HG03095 (cell line): ENCODE results near the gene SERPINA5.
"Not testable (repeated sequence)": the region's sequence is repeated elsewhere in the genome, so short reads cannot be mapped to it uniquely, and the experiment has no call there.

Experiments used
- ATAC-seq: cut with Tn5 transposase; IDR thresholded peaks from one replicate; pipeline ENCODE4 v1.9.1; 2021; ENCODE audit warnings: moderate library complexity; ENCODE audit not compliant: unreplicated experiment

The SERPINA5 gene

DNA sequence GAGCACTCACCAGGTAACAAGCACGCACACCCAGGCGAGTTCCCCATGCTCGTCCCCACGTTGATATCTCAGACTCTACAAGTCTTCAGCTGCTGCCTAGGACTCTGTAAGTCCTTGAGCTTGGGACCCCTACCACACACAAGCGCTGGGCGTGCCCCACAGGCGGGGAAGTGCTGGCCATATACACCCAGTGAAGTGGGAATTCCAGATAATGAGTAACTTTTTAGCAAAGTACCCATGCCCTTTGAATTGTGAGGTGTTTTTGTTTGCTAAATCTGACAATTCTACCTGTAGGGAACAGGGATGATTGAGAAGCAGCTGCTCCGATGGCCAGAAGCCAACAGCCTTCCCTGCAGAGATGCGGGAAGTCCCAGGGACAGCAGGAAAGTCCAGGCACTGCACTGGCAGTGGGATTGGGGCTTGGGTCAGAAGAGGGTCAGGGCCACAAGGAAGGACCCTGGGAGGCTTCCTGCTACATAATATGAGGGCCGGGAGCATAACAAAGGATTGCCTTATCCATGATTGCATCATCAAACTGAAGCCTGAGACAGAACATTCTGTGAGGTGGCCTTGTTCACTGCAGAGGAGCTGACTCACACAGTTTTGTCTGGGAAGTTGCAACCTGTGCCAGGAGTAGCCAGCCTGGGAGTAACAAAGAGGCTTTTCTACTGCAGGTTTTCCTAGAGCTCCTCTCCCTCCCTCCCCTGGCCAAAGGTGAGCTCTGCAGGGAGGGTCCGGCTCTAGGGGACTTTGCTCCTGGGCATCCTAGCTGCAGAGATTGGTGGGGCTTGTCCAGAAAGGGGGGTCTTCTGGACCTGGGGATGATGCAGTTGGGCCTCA, 17.8 kb downstream of the SERPINA5 start:
- no peak for ATAC-seq

GRCh38 chr14:94599656-94600004, 18.4 kb downstream of the SERPINA5 start:
- no peak for ATAC-seq

- ATAC-seq: no peak
Measured at GRCh38 chr14:94600148-94600545, 18.9 kb downstream of the SERPINA5 start.

DNA sequence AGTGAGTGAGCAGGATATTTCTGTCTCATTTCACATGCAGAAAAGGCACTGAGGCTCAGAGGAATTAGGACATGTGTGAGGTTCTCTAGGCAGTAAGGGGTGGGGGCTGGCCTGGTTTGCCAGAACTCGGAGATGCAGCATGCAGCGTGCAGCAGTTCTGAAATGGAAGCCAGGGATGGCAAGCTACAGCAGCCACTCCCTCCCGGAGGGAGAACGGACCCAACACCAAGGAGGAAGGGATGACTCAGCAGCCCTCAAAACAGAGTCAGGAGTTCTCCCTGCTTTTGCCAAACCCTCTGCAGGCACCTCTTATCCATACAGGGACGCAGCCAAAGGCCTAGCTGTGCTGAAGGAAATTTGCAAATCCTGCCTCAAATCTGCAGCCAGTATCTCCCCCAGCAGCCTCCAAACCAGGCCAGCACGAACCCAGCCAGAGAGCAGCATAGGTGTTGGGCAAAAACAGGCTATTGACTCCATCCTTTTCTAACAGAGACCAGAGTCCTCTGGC, 20.7 kb downstream of the SERPINA5 start:
- no peak for ATAC-seq

DNA sequence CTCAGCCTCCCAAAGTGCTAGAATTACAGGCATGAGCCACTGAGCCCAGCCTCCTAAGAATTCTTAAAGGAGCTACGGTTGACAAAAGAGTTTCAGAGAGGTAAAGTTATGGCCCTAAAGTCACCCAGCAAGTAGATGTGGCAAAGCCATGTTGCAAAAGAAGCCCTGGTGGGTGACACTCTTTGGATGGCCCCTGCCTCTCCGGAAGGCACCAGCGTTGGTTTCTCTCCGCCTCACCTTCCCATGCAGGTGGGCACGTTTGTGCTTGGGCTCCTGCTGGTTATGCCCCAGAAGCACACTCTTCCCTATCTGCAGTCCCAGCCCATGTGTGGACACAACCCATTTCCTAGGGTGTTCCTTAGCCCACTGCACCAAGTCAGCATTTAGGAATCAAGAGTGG, 21.5 kb downstream of the SERPINA5 start:
- no peak for ATAC-seq

- ATAC-seq: no peak
Measured at GRCh38 chr14:94605361-94605760, 24.1 kb downstream of the SERPINA5 start.

DNA sequence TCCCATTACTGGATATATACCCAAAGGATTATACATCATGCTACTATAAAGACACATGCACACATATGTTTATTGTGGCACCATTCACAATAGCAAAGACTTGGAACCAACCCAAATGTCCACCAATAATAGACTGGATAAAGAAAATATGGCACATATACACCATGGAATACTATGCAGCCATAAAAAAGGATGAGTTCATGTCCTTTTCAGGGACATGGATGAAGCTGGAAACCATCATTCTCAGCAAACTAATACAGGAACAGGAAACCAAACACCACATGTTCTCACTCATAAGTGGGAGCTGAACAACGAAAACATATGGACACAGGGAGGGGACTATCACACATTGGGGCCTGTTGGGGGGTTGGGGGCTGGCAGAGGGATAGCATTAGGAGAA, 27.7 kb downstream of the SERPINA5 start:
- ATAC-seq: not testable (repeated sequence)

DNA sequence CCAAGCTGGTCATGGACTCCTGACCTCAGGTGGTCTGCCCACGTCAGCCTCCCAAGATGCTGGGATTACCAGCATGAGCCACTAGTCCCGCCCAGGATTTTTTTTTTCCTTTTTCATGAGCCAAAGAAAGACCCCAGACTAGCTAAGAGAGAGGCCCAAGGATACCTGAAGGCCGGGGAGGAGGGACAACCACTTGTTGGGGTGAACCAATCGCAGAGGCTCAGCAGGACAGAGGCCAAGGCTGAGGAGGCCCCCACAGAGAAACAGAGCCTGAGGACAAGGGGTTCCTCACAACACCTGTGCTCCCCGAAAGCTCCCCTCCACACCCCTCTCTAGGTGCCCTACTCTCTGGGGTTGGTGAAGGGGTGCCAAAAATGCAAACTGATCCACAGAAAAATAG, 30.0 kb downstream of the SERPINA5 start:
- no peak for ATAC-seq

DNA sequence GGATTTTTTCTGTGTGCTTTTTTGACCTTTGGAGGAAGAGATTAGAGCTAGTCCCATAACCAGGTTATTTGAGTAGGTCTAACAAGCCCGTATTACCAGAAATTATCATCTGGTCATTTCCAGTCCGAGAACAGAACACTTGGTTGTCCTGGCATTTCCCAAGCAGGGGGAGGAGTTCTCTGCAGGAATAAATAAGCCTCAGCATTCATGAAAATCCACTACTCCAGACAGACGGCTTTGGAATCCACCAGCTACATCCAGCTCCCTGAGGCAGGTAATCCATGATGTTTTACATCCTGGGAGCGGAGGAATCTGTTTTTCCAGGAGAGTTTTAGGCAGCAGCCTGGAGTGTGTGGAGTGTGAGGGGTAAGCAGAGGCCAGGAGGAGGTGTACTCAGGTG, 30.9 kb downstream of the SERPINA5 start, which contains the start of gene SERPINA3:
TSS of gene SERPINA3 (plus strand) at position 218 of the 400 bp plus-strand sequence. CDS start 2,051 bp downstream, outside the sequence.
- no peak for ATAC-seq

- no peak for ATAC-seq
Measured at GRCh38 chr14:94612580-94613554, 31.6 kb downstream of the SERPINA5 start.

DNA sequence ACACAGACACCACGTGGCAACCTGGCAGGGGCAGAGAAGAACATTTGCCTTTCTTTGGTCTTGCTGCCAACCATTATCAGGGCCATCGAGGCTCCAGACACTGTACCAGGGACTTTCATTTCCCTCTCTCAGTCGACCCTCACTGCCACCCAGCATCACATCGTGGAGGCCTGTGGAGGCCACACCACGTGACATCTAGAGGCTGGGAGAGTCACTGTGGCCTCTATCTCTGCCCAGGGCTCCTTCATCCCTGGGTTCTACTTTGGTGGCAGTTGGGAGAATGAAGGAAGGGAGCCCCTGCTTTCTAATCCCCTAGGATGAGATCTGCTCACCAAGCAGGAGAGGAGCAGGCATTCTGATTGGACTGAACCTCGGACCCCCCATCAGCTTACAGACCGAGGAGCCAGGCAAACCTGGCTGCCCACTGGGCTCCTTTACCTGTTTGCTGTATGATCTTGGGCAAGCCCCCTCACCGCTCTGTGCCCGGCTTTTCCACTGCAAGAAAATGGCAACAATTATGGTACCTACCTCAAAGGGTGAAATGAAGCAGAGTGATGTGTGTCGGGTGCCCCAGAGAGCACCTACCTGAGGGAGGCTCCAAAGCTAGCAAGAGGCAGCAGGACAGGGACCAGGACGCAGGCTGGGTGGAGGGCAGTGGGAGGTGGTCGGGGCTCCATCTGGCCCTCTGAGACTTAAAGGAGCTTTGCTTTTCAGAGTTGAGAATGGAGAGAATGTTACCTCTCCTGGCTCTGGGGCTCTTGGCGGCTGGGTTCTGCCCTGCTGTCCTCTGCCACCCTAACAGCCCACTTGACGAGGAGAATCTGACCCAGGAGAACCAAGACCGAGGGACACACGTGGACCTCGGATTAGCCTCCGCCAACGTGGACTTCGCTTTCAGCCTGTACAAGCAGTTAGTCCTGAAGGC, 32.8 kb downstream of the SERPINA5 start:
- ATAC-seq: no peak

GRCh38 chr14:94614802-94615201, 33.6 kb downstream of the SERPINA5 start:
- ATAC-seq: no peak

DNA sequence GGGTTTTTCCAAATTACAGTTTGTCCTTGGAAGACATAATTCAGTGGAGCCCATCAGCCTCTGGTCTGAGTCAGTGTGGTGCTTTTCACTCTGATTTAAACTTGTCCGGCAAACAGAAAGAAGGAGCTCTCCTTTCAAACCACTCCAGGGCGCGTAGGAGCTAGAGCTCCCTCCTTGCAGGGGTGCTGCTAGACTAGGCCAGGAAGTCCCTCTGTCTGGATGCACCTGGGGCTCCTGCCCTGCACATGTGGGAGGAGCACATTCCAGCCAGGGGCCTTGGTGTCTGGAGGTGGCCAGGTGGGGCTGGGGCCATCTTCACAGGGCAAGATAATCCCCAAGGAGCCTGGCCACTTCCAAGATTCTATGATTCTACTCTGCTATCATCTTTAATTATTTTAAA, 34.0 kb downstream of the SERPINA5 start:
- no peak for ATAC-seq

- no peak for ATAC-seq
Measured at GRCh38 chr14:94615823-94616570, 34.8 kb downstream of the SERPINA5 start.

DNA sequence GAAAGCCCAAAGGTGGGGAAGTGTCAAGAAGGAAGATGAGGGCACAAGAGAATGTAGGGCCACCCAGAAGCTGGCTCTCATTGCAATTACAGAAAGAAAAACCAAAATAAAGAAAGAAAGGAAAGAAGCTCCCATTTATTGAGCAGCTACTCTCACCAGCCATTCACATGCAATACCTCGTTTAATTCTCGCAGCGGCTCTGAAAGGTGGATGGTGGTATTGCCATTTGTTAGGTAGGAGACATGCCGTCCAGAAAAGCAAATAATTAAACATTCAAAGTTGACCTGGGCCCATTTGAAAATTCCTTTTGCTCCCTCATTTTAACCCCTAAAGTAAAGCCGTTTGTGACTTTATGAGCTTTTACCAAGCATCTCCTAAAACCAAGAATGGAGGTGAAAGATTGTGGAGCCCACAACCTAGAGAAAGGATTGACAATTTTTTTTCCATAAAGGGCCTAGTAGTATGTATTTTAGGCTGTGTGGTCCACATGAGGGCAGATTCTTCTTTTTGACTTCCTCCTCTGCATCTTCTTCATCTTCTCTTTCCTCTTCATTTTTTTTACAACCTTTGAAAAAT, 36.2 kb downstream of the SERPINA5 start:
- ATAC-seq: no peak

DNA sequence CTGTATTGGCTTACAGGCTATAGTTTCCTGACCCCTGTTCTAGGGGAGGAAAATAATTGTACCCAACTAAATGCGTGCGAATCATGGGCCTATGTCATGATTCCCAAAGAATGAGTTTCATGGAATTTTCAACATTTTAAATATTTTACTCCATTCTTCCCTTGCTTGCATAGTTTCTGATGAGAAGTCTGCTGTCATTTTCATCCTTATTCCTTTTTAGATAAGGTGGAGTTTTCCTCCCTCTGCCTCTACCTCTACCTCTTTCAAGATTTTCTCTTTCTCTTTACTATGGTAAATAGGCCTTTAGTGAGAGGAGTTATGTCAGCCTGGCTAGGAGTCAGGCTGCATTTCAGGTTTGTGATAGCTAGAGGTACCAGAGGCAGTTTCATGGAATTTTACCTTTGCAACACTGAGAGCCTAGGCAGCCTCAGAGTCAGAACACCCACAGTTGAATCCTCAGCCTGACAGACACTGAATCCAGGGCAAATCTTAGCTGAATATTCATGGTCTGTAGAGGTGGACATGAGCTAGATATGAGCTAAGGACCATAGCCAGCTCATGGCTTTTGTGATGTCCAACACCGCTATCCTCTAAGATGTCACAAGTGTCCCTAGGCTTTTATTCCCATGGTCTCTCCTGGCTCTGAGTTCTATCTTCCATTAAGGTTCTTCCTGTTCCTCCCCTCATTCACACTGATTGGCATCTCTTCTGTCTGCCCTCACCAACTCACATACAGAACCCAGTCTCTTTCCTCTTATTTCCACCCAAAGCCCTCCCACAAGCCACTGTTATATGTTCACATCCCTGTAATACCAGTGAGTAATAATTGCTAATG, 37.0 kb downstream of the SERPINA5 start:
- ATAC-seq: no peak

- ATAC-seq: no peak
Measured at GRCh38 chr14:94619297-94619696, 38.1 kb downstream of the SERPINA5 start.

GRCh38 chr14:94620597-94620996, 39.4 kb downstream of the SERPINA5 start:
- no peak for ATAC-seq
